8988T (cell line): ENCODE data around the gene URB2.

Source experiments
- DNase-seq: peaks from one replicate; pipeline ENCODE4 v3.0.0; 2011

URB2 gene

GRCh38 chr1:229650045-229650444 is 24.0 kb downstream of the URB2 start:
- DNase-seq, result no peak

GRCh38 chr1:229651546-229651945 is 25.5 kb downstream of the URB2 start:
- no peak for DNase-seq

DNA sequence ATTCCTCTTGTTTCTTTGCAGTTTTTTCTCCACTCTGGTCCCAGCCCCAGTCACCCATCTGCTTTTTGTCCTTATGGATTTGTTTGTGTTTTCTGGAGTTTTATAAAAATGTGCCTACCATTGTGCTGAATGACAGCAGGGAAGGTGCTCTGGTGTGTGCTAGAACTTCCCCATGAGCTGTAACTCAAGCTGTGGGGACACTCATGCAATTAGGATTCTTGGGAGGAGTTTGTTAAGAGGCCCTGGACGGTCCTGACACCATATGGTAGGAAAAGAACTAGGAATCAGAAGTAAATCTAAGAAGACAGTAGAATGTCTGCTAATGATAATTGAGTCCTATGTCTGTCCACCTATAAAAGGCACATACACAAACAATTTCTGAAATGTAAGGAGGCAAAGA is 27.4 kb downstream of the URB2 start:
- DNase-seq, result no peak

DNA sequence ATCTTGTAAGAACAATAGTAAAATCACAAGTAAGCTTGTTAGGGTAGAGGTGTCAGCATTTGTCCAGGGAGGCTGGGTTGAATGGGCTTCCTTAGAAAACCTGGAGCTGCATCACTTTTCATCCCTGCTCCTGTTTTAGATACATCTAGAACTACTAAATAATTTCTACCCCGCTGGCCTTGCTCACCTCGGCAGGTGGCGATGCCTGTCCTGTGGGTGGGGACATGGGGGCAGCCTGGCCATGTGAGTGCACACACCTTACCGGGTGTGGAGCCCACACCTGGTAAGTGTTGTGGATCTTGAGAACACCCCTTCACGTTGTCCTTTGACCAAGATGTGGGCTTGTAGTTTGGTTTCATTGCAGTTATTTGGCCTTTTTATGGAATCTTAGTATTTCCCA is 29.7 kb downstream of the URB2 start:
- no peak for DNase-seq

- no peak for DNase-seq
Observed at GRCh38 chr1:229657993-229658755, 32.1 kb downstream of the URB2 start.

DNA sequence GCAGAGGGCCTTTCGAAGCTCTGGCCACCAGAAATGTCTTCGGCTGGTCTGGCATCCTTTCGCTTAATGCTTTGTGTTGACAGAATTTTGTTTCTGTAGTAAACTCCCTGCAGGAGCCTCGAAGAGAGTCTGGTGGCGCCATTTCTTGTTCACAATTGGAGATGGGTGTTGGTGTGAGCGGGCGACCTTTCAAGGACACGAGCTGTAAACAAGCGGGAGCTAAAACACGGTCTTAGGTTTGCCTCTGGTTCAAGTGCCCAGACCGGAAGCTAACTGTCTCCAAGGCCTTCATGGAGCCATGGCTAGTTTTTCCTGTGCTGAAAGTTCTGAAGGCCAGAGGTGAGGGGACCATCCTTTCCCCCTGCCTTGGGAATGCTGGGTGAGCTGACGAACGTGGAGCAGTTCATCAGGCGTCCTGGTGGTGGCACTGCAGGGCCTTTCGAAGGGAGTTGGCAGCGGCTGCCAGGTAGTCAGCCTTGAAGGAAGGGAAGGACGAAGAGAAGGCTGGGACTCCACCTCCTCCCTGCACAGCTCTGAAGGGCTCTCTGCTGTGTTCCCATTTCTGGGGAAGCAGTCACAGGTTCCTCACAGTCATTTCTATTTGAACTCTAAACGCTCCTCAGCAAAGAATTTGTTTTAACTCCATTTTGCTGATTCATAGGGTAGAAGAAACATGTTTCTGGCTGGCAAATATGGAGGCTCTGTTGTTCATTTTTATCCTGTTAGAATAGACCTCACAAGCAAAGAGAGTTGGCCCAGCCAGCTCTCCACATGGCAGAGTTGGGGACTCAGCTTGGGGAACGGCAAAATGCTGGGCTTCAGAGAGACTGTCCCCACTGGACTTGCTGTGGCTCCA is 35.2 kb downstream of the URB2 start:
- DNase-seq, result peak; percentile 81

GRCh38 chr1:229661897-229662296 is 35.9 kb downstream of the URB2 start:
- DNase-seq, result no peak

DNA sequence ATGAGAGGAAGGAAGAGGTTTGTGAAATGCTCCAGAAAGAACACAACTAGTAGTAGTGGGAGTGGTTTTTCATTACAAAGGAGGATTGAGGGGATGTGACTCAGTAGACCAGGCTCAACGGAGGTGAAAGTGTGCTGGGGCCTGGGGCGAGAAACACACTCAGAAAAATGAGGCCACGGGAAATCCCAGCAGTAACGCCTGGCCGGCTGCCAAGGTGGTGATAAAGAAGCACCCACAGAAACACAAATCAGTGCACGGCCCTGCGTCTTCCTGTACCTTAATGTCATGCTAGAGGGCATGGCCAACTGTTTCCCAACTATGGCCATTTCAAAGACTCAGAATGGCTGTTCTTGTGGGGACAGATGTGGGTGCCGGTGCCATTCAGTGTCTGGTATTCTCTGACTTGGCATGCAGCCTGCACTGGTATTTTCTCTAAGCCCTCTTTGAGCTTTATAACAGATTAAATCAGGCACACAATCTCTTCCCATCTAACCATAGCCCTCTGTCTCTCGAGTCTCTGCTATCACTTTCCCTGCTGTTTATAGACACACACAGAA is 38.2 kb downstream of the URB2 start:
- no peak for DNase-seq

DNA sequence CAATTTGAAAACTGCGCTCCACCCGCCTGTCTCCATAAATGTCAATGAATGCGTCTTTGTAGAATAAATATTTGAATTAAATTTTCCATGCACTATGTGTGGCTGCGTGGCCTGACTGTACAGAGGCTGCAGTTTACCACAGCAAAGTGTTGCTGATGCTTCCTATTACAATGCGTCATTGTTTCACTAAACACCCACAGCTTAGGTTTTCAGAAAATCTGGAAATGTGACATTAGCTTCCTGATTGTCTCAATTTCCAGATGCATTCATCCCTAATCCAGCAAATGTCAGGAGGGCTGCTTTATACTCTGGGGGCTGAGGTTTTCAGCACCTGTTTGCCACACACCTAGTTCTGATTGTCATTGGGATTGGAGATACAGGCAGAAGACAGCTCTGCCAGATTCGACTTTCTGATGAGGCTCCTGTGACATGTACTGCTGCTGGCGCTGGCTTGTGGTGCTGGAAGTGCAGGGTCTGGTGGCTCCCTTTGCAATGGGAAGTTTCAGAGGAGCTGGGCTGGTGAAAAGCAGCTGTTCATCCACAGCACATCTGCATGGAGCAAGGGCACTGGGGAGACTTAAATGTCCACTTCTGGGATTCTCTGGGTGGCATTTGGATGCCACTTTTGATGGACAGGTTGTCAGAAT is 40.0 kb downstream of the URB2 start:
- DNase-seq, result no peak

DNA sequence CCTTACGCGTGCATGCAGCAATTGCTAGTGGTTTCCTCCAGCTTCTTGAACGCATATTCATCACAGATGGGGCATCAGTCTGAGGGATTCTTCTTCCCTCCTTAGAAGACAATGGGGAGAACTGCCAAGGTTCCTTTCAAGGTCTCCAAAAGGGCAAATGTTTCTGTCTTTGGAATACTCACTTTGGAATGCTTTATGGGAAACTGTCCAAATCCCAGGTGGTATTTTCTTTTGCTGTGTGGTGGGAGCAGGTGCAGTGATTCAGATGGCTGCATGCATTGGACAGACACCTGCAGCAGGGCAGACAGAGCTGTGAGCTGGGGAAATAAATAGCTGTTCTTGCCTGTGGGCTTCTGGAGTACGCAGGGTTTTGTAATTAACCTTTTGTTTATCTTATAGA is 40.5 kb downstream of the URB2 start:
- no peak for DNase-seq

DNA sequence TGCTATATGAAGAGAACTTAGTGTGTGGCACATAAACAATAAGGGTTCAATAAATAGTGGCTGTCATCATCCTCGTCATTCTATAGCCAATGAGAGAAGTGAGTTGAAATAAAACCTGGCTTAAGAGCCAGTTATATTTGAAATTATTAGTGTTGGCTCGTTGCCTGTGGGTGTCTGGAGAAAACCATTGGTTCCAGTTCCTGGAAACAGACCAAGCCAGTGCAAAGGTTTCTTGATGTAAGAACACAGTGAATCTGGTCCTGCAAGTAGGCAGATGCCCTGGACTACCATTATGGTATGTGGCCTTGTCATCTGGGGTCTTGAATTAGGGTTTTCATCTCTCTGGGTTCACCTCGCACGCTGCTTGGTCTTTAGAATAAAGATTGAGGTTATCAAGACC is 43.3 kb downstream of the URB2 start:
- no peak for DNase-seq

- DNase-seq, result no peak
Observed at GRCh38 chr1:229671310-229671709, 45.3 kb downstream of the URB2 start.

DNA sequence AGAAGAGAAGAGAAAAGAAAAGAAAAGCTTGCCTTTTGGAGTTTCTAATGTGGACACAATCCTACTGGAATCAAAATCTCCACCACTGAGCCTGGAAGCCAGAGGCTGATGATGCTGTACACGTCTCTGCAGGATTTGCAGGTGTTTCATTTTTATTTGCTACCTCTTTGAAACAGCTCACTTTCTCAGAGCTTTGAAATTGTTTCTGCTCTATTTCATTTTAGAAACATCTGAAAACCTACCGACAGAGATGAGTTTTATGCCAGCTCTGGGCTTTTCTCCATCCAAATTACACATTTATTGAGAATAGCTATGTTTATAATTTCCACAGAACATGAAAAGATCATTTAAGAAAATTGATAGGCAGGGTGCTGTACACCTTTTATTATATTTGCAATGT is 46.2 kb downstream of the URB2 start:
- DNase-seq, result no peak

- DNase-seq, result no peak
Observed at GRCh38 chr1:229674042-229674441, 48.0 kb downstream of the URB2 start.

DNA sequence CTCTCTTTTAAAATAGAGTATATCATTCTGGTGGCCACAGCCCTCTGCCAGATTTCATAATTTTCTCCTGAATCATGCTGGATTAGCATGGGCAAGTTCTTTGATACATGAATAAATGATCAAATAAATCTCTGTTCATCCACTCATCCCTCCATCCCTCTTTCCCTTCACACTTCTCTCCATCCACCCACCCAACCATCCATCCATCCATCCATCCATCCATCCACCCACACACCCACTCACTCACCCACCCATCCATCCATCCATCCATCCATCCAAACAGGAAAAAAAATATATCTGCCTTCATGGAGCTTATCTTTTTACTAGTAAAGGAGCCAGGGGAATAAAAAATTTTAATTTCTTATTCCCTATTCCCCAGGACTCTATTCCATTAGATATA is 49.3 kb downstream of the URB2 start:
- DNase-seq, result no peak

GRCh38 chr1:229685149-229685548 is 59.1 kb downstream of the URB2 start:
- no peak for DNase-seq

DNA sequence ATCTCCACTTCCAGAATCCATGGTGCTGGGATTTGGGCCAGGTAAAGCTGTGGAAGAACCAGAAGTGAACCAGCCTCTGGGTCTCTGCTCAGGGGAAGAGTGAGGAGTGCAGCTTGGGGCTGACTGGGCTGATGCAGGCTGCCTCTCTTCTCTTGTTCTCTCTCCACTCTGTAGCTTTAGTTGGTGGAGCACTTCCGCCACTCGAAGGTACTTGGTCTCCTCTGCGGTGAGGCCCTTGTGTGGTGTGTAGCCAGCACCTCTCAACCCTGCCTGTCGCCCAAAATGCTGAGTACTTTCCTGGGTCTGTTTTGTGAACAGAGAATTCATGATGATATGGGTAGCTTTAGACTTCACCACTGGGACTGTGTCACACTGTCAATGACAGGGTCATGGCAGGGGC is 63.2 kb downstream of the URB2 start:
- DNase-seq, result no peak

GRCh38 chr1:229689904-229690303 is 63.9 kb downstream of the URB2 start:
- no peak for DNase-seq

DNA sequence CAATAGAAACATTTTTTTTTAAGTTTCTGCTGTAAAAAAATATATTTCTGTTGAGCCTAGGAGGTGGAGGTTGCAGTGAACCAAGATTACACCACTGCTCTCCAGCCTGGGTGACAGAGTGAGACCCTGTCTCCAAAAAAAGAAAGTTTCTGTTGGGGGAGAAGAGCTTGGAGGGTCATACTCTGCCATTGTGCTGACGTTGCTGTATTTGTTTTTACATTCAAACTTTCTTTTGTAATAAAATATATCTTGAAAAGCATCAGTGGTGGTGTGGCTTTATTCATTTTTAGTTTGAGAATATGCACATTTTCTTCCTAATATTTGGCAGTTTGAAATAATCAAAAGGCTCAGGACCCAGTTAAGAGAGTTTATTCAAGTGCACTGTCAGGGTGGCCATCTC is 64.6 kb downstream of the URB2 start:
- DNase-seq, result no peak

DNA sequence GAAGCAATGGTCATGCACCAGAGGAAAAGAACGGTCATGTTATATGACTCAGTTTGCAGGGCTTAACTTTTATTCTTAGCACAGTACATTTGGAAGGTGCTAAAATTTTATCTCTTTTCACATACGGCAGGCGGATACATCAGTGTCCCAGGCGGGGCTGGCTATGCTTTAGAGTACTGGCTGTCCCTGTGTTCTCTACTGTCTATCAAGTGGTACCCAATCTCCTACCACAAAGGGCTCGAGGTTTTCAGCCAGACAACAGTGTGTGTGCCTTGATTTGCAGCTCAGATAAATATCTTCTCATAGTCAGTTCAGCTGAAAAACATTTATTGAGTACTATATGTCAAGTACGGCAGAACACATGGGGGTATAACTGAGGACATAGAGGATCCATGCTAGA is 65.3 kb downstream of the URB2 start:
- no peak for DNase-seq

- DNase-seq, result no peak
Observed at GRCh38 chr1:229693129-229693900, 67.3 kb downstream of the URB2 start.

DNA sequence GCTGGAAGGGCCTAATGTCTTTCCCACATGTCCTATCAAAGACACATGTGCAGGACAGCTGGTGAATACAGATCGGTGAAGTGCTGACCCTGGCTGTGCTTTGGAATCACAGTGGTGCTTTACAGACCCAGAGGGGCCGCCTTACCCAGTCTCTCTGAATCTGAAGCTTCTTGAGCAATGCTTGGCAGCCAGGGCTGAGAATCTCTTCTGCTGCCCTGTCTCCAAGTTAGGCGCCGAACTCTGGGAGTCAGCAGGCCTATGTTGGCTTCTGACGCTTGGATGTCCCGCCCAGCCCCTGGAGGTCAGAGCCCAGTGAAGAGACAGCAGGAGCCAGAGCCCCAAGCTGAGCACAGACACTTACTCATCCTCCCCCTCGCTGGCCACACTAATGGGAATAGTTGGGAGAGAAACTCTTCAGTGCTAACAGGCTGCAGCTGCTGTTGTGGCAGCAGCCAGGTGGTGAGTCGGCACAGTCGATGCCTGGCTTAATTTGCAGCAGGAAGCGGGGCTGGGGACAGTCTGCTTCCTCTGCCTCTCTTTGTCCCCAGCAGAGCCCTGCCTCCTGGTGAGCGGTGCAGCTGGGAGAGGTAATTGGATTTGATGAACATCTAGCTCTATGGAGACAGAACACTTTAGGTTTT is 68.1 kb downstream of the URB2 start:
- no peak for DNase-seq
